ENCODE measurements around the gene AFMID. TPM values are rescaled to one million over a fixed set of nuclear protein-coding genes. Genes with fewer than 3 reads are reported as not detected.

Gene AFMID
- total RNA-seq, 1 experiment from 2014 or later, result 65.8 TPM

DNA sequence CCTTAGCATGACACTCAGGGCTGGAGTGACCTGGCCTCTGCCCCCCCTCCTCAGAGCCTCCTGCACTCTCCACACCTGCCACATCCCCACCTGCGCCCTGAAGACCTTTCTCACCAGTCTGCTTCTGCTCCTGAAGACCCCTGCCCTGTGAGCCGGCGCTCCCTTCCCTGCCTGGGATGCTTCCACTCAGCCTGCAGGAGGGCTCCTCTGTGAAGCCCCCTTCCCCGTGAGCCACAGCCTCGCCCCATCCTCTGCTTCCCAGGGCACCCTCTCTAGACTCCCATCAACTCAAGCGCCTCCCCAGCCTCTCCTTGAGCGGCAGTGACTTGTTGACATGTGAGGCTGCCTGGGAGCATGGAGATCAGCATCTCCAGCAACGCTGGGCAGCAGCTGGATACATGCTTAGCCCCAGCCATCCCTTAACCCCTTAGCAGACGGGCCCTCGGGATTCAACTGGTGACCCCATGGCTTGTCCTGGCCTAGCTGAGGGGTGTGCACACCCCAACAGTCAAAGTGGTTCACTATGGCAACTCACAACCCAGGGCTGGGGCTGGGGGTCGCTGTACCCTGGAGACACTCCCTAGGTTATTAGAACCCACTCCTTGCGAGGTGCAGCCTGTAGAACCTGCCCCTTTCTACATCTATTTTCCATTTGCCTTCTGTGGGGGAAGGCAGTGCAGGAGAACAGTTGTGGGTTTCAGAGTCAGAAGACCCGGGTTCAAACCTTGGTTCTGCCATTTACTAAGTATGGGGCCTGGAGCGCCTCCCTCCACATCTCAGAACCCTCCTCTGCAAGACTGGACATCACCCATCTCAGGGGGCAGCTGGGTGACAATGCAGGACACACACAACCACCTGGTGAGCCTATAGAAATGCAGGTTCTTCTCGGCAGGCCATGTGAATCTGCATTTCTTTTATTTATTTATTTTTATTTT, 65.8 kb downstream of the AFMID start:
- ChIA-PET POLR2A (no interaction called here), RAD21 (ENCODE audit: low non-redundant PET in 1 of 2, low total read pairs in 2 of 2, uncharacterized antibody in 2 of 2, unreplicated experiment in 2 of 2) (no interaction called here), CTCF (interaction anchor here (3.0 kb wide), 1 partner anchor 169 kb away, joined by 61 read pairs; no protein-coding TSS in a partner anchor)
- H3K36me3 ChIP-seq (ENCODE audit: control insufficient read depth in 1 of 2, insufficient read depth in 2 of 2, low read length in 2 of 2), result no peaks in the 10 kb centered on the region
- H3K9me2 ChIP-seq (ENCODE audit: insufficient read depth), result no peaks in the 10 kb centered on the region
- no peaks in the 10 kb centered on the region for H4K20me1 ChIP-seq (ENCODE audit: insufficient read depth)
- H3K4me3 ChIP-seq (replicated peaks in 1 of 2; ENCODE audit: low read depth in 1 of 2, low read length in 2 of 2), result no peak overlapping the region
- H3K27me3 ChIP-seq (ENCODE audit: insufficient read depth, low read length), result no peaks in the 10 kb centered on the region
- no peak overlapping the region for H2AFZ ChIP-seq (ENCODE audit: low read depth, low read length, poor library complexity, severe bottlenecking)
- DNase-seq (ENCODE audit: low read depth, low spot score) (no peak), ATAC-seq (no peak)
- no peaks in the 10 kb centered on the region for H3K9me3 ChIP-seq (ENCODE audit: control insufficient read depth in 1 of 2, insufficient read depth in 1 of 2, low read depth in 1 of 2, low read length in 2 of 2)
- no peak overlapping the region for H3K9ac ChIP-seq (ENCODE audit: low read length)
- no peak overlapping the region for H3K27ac ChIP-seq (ENCODE audit: low read depth, low read length)
- no TSS peak for BruUV-seq (replicated peaks)
- TF ChIP-seq EZH2phosphoT487 (IDR thresholded peaks at IDR 0.05; ENCODE audit: borderline replicate concordance) (no peak), POLR2A (IDR thresholded peaks at IDR 0.05; ENCODE audit: borderline replicate concordance, extremely low read depth, insufficient read depth, insufficient read length) (no peak), ZFX (IDR thresholded peaks at IDR 0.05) (no peak), RAD21 (IDR thresholded peaks at IDR 0.05; ENCODE audit: low read depth) (no peak), SIN3A (IDR thresholded peaks at IDR 0.05; ENCODE audit: low read depth) (no peak), TCF7L2 (IDR thresholded peaks at IDR 0.05; ENCODE audit: borderline replicate concordance, extremely low read depth, insufficient read depth, insufficient read length) (no peak), ZBTB33 (IDR thresholded peaks at IDR 0.05; ENCODE audit: extremely low read depth, insufficient replicate concordance, low read length) (no peak), ZNF274 (IDR thresholded peaks at IDR 0.05; ENCODE audit: low read depth, low read length) (no peak), YY1 (IDR thresholded peaks at IDR 0.05; ENCODE audit: extremely low read depth, insufficient replicate concordance, low read depth, low read length) (no peak), CEBPB (IDR thresholded peaks at IDR 0.05; ENCODE audit: low read depth) (no peak), SRF (IDR thresholded peaks at IDR 0.05; ENCODE audit: low read depth) (no peak), SP1 (IDR thresholded peaks at IDR 0.05; ENCODE audit: low read depth) (no peak), MAX (IDR thresholded peaks at IDR 0.05) (no peak), EZH2 (IDR thresholded peaks at IDR 0.05) (no peak), FOSL1 (IDR thresholded peaks at IDR 0.05; ENCODE audit: low read depth) (no peak)
- TF ChIP-seq, protein P1, sequence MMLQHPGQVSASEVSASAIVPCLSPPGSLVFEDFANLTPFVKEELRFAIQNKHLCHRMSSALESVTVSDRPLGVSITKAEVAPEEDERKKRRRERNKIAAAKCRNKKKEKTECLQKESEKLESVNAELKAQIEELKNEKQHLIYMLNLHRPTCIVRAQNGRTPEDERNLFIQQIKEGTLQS (IDR thresholded peaks at IDR 0.05), result no peak
- TF ChIP-seq, protein P2, sequence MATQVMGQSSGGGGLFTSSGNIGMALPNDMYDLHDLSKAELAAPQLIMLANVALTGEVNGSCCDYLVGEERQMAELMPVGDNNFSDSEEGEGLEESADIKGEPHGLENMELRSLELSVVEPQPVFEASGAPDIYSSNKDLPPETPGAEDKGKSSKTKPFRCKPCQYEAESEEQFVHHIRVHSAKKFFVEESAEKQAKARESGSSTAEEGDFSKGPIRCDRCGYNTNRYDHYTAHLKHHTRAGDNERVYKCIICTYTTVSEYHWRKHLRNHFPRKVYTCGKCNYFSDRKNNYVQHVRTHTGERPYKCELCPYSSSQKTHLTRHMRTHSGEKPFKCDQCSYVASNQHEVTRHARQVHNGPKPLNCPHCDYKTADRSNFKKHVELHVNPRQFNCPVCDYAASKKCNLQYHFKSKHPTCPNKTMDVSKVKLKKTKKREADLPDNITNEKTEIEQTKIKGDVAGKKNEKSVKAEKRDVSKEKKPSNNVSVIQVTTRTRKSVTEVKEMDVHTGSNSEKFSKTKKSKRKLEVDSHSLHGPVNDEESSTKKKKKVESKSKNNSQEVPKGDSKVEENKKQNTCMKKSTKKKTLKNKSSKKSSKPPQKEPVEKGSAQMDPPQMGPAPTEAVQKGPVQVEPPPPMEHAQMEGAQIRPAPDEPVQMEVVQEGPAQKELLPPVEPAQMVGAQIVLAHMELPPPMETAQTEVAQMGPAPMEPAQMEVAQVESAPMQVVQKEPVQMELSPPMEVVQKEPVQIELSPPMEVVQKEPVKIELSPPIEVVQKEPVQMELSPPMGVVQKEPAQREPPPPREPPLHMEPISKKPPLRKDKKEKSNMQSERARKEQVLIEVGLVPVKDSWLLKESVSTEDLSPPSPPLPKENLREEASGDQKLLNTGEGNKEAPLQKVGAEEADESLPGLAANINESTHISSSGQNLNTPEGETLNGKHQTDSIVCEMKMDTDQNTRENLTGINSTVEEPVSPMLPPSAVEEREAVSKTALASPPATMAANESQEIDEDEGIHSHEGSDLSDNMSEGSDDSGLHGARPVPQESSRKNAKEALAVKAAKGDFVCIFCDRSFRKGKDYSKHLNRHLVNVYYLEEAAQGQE (IDR thresholded peaks at IDR 0.05; ENCODE audit: low read depth), result no peak
- H3K79me2 ChIP-seq (ENCODE audit: insufficient read depth, low read length), result no peaks in the 10 kb centered on the region
- intact Hi-C loops (cut with micrococcal nuclease), result loop anchor here (5.0 kb wide), 1 partner anchor 126 kb away; the partner anchor contains the start of gene TMC6
- no peak overlapping the region for H3K4me2 ChIP-seq (ENCODE audit: low read length)
- peaks cover 5 to 14% of the 10 kb centered on the region in 2 experiments for H3K4me1 ChIP-seq (ENCODE audit: control insufficient read depth in 1 of 2, insufficient read depth in 2 of 2, low read length in 2 of 2)
